Left ventricle myocardium inferior (tissue), 1 donor: Measurements from ENCODE around the gene FAM120B. TPM values are rescaled to one million over a fixed set of nuclear protein-coding genes. Genes with fewer than 3 reads are reported as not detected.

Source experiments
- DNase-seq: peaks from one replicate; pipeline ENCODE4 v3.0.0-alpha.2; 2020
- H3K27ac ChIP-seq: fragments of 200-600 bp; replicated peaks from 2 replicates; pipeline ENCODE4 v1.8.0; 2021
- H3K27me3 ChIP-seq: fragments of 200-600 bp; 2 replicates; pipeline ENCODE4 v1.8.0; 2021; ENCODE audit warnings: low read depth
- H3K36me3 ChIP-seq: fragments of 200-600 bp; 2 replicates; pipeline ENCODE4 v1.8.0; 2021
- H3K4me1 ChIP-seq: fragments of 200-600 bp; 2 replicates; pipeline ENCODE4 v1.8.0; 2021
- H3K4me3 ChIP-seq: fragments of 200-600 bp; 2 replicates; pipeline ENCODE4 v1.8.0; 2021; ENCODE audit warnings: mild to moderate bottlenecking, moderate library complexity
- H3K9me3 ChIP-seq: fragments of 200-600 bp; replicated peaks from 2 replicates; pipeline ENCODE4 v1.8.0; 2021
- CTCF ChIP-seq: fragments of 200-600 bp; IDR thresholded peaks from 2 replicates; pipeline ENCODE4 v1.8.0; 2021; ENCODE audit warnings: antibody characterized with exemption, mild to moderate bottlenecking, borderline replicate concordance
- intact Hi-C: fragments of 100-400 bp; cut with micrococcal nuclease; formaldehyde crosslinking; loops from one replicate; pipeline ENCODE4 v1.11.0; 2022
- total RNA-seq: library from RNA; stranded (reverse); fragmentation: NEBNext Ultra II Directional; extraction: Animal tissue kit (Norgen Biotek cat#: 25700); gene quantifications from one replicate; pipeline ENCODE4 v1.2.1, GENCODE V29; 2021
- donor health status: DM: no; HTN: yes; CAD: no; lungs with severe emphysema.

Gene FAM120B
- total RNA-seq, 1 donor from 2014 or later = 20.1 TPM

GRCh38 chr6:170451762-170452651 is 145.4 kb downstream of the FAM120B start:
- DNase-seq = no peak
- H3K4me3 ChIP-seq = no peak overlapping the region
- H3K9me3 ChIP-seq = no peaks in the 10 kb centered on the region
- peaks cover 10% of the 10 kb centered on the region for H3K4me1 ChIP-seq
- TF ChIP-seq CTCF = no peak
- no peak overlapping the region for H3K27ac ChIP-seq
- no peaks in the 10 kb centered on the region for H3K27me3 ChIP-seq
- intact Hi-C loops = no loop called here
- H3K36me3 ChIP-seq = no peaks in the 10 kb centered on the region

GRCh38 chr6:170452767-170453545 is 146.4 kb downstream of the FAM120B start:
- Histone ChIP-seq H3K27me3 (no peaks in the 10 kb centered on the region), H3K27ac (no peak overlapping the region), H3K9me3 (no peaks in the 10 kb centered on the region), H3K4me1 (peaks cover 16% of the 10 kb centered on the region), H3K36me3 (no peaks in the 10 kb centered on the region), H3K4me3 (no peak overlapping the region)
- DNase-seq = no peak
- TF ChIP-seq CTCF = no peak
- intact Hi-C loops = no loop called here

- Histone ChIP-seq H3K9me3 (no peaks in the 10 kb centered on the region), H3K27me3 (no peaks in the 10 kb centered on the region), H3K4me3 (no peak overlapping the region), H3K4me1 (peaks cover 16% of the 10 kb centered on the region), H3K36me3 (no peaks in the 10 kb centered on the region), H3K27ac (no peak overlapping the region)
- no peak for TF ChIP-seq CTCF
- DNase-seq = no peak
- intact Hi-C loops = no loop called here
Observed at GRCh38 chr6:170453586-170454511, 147.3 kb downstream of the FAM120B start.

GRCh38 chr6:170454512-170455285 is 148.1 kb downstream of the FAM120B start:
- Histone ChIP-seq H3K36me3 (no peaks in the 10 kb centered on the region), H3K4me3 (no peak overlapping the region), H3K9me3 (no peaks in the 10 kb centered on the region), H3K27ac (no peak overlapping the region), H3K4me1 (peaks cover 18% of the 10 kb centered on the region), H3K27me3 (no peaks in the 10 kb centered on the region)
- intact Hi-C loops = no loop called here
- no peak for TF ChIP-seq CTCF
- DNase-seq = no peak
